ENCODE data around the gene PARK7. TPM values are rescaled to one million over a fixed set of nuclear protein-coding genes. Genes with fewer than 3 reads are reported as not detected.

PARK7 gene
- total RNA-seq, 4 donors from 2014 or later, result 222 to 327 (median 257) TPM

DNA sequence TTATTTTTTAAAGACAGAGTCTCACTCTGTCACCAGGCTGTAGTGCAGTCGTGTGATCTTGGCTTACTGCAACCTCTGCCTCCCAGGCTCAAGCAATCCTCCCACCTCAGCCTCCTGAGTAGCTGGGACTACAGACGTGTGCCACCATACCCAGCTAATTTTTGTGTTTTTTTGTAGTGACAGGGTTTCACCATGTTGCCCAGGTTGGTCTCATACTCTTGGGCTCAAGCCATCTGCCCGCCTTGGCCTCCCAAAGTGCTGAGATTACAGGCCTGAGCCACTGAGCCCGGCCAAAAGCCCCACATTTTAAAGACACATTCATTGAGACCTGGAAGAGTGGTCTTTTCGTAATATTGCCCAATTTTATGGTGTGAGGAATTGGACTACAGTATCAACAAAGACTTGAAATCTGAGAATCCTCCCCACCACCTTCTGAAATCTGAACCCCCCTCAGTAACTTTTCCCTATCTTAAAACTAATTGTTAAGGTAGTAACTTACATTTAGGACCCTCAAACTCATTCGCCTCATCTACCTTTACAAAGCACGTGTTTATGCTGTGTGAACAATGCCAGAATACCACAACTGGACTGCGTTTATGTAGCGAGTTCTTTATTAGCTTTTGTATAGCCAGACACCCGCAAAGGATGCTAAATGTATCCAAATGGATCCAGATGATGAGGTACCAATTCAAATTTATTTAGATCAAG lies 61.9 kb downstream of the PARK7 start:
- peaks cover 58 to 69% of the 10 kb centered on the region in 2 donors for H3K4me1 ChIP-seq
- H3K9me3 ChIP-seq, result no peaks in the 10 kb centered on the region
- intact Hi-C loops (cut with DNase I), result no loop called here
- WGBS, 2 donors, result 82 to 85% methylated on average over 10 of the region's 10 CpGs
- DNase-seq, result no peak
- H3K27me3 ChIP-seq, result no peaks in the 10 kb centered on the region
- no peak for TF ChIP-seq POLR2A (IDR thresholded peaks at IDR 0.05)
- TF ChIP-seq, protein P1, sequence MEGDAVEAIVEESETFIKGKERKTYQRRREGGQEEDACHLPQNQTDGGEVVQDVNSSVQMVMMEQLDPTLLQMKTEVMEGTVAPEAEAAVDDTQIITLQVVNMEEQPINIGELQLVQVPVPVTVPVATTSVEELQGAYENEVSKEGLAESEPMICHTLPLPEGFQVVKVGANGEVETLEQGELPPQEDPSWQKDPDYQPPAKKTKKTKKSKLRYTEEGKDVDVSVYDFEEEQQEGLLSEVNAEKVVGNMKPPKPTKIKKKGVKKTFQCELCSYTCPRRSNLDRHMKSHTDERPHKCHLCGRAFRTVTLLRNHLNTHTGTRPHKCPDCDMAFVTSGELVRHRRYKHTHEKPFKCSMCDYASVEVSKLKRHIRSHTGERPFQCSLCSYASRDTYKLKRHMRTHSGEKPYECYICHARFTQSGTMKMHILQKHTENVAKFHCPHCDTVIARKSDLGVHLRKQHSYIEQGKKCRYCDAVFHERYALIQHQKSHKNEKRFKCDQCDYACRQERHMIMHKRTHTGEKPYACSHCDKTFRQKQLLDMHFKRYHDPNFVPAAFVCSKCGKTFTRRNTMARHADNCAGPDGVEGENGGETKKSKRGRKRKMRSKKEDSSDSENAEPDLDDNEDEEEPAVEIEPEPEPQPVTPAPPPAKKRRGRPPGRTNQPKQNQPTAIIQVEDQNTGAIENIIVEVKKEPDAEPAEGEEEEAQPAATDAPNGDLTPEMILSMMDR (IDR thresholded peaks at IDR 0.05), result no peak
- H3K4me3 ChIP-seq (replicated peaks in 1 of 3), result peak overlapping the region in 1 of 3 donors; percentile 16
- no peaks in the 10 kb centered on the region for H3K36me3 ChIP-seq
- H3K27ac ChIP-seq, result peak overlapping the region; percentile 91 to 98 (median 94)

GRCh38 chr1:8023995-8024313 lies 62.4 kb downstream of the PARK7 start:
- TF ChIP-seq POLR2A (IDR thresholded peaks at IDR 0.05), result no peak
- TF ChIP-seq, protein P1 (IDR thresholded peaks at IDR 0.05), result no peak
- H3K36me3 ChIP-seq, result no peaks in the 10 kb centered on the region
- peak overlapping the region; percentile 91 to 98 (median 94) for H3K27ac ChIP-seq
- no peaks in the 10 kb centered on the region for H3K27me3 ChIP-seq
- no peaks in the 10 kb centered on the region for H3K9me3 ChIP-seq
- intact Hi-C loops (cut with DNase I), result no loop called here
- WGBS, 2 donors, result 0 to 85% methylated on average over 1 of the region's 1 CpG
- DNase-seq, result no peak
- peaks cover 59 to 69% of the 10 kb centered on the region in 2 donors for H3K4me1 ChIP-seq
- H3K4me3 ChIP-seq (replicated peaks in 1 of 3), result peak overlapping the region in 2 of 3 donors; percentile 16 to 96

DNA sequence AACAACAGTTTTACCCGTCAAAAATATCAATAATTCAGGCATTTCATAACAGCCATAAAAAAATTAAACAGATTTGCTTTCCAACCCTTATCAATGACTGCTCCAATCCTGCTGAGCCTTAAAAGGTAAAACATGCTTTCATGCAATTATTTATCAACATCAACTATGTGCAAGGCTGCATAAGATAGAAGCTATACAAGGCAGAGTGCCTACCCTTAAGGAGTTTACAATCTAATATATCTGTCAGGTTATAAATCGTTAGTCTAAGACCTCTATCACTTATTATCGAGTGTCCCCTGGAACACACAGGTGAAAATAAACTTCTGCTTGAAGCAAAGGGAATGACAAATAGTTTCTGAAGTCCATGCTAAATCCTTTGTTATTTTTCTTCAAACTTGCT lies 62.8 kb downstream of the PARK7 start:
- Histone ChIP-seq H3K27me3 (no peaks in the 10 kb centered on the region), H3K9me3 (no peaks in the 10 kb centered on the region), H3K36me3 (no peaks in the 10 kb centered on the region), H3K4me3 (replicated peaks in 1 of 3) (peak overlapping the region in 2 of 3 donors; percentile 96 to 98), H3K27ac (peak overlapping the region; percentile 91 to 98 (median 94)), H3K4me1 (peaks cover 56 to 69% of the 10 kb centered on the region in 2 donors)
- no peak for DNase-seq
- intact Hi-C loops (cut with DNase I), result no loop called here
- WGBS, 2 donors, result 74 to 83% methylated on average over 3 of the region's 3 CpGs
- TF ChIP-seq, protein P1 (IDR thresholded peaks at IDR 0.05), result no peak
- no peak for TF ChIP-seq POLR2A (IDR thresholded peaks at IDR 0.05)

DNA sequence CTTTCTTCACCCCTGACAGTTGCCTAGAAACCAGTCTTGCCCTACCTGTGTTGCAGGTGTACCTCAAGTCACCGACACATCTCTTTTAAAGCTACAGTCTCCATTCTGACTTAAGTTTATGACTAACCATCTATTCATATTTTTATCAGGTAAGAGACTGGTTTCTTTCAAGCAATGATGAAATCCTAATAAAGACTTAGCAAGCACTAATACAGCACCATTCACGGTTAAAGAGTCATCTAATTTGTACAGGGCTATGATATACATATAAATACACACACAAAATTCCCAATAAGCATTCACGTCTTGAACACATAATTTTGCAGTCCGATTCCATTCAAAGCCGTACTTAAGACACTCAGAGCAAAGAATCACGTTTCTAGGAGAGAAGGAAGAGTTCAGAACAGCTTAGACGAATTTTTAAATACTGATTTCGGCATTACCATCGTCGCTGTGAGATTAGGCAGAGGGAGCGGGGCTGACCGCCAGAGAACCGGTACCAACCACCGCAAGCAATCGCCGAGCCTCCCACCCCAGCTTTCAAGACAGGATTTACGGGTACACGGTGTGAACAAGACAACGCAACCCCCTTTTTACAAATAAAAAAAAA lies 63.7 kb downstream of the PARK7 start:
- Histone ChIP-seq H3K4me3 (replicated peaks in 1 of 3) (peak overlapping the region; percentile 23 to 98 (median 96)), H3K9me3 (no peaks in the 10 kb centered on the region), H3K27ac (peak overlapping the region; percentile 91 to 98 (median 94)), H3K27me3 (no peaks in the 10 kb centered on the region), H3K4me1 (peaks cover 48 to 61% of the 10 kb centered on the region in 2 donors), H3K36me3 (no peaks in the 10 kb centered on the region)
- peak in 1 of 2 donors; percentile 9 for DNase-seq
- intact Hi-C loops (cut with DNase I), result no loop called here
- TF ChIP-seq POLR2A (IDR thresholded peaks at IDR 0.05), result peak in 1 of 2 donors; percentile 21
- TF ChIP-seq, protein P1 (IDR thresholded peaks at IDR 0.05), result no peak
- WGBS, 2 donors, result 2 to 3% methylated on average over 19 of the region's 19 CpGs

GRCh38 chr1:8025671-8026144 lies 64.2 kb downstream of the PARK7 start:
- TF ChIP-seq, protein P1 (IDR thresholded peaks at IDR 0.05), result no peak
- no peak for TF ChIP-seq POLR2A (IDR thresholded peaks at IDR 0.05)
- peaks cover 45 to 56% of the 10 kb centered on the region in 2 donors for H3K4me1 ChIP-seq
- peak overlapping the region; percentile 23 to 98 (median 96) for H3K4me3 ChIP-seq (replicated peaks in 1 of 3)
- no peaks in the 10 kb centered on the region for H3K9me3 ChIP-seq
- no peaks in the 10 kb centered on the region for H3K27me3 ChIP-seq
- peak; percentile 16 to 18 for DNase-seq
- H3K36me3 ChIP-seq, result no peaks in the 10 kb centered on the region
- peak overlapping the region; percentile 91 to 98 (median 94) for H3K27ac ChIP-seq
- intact Hi-C loops (cut with DNase I), result no loop called here
- 0% methylated on average over 2 to 8 of the region's 69 CpGs for WGBS, 2 donors

All from thyroid gland (tissue), 4 donors.